A673 (cell line): ENCODE data around the gene IQCM. TPM values are rescaled to one million over a fixed set of nuclear protein-coding genes. Genes with fewer than 3 reads are reported as not detected.

Experiments
- BruUV-seq: library from RNA; stranded (reverse); fragments of 400-500 nt; replicated peaks from 2 replicates; lab custom pipeline; 2021; lab: Mats Ljungman, UMichigan
- CTCF ChIA-PET: fragments of 300-600 bp; sonication (Branson Sonifier 250); formaldehyde crosslinking; loops from one replicate; lab custom pipeline; 2022; ENCODE audit warnings: antibody characterized with exemption; lab: Charles Lee
- POLR2A ChIA-PET: fragments of 300-600 bp; sonication (Branson Sonifier 250); formaldehyde crosslinking; loops from one replicate; lab custom pipeline; 2022; ENCODE audit warnings: antibody characterized with exemption; ENCODE audit not compliant: low non-redundant PET; lab: Charles Lee
- DNase-seq: peaks from one replicate; pipeline ENCODE4 v3.0.0-alpha.2; 2015; ENCODE audit warnings: low spot score
- H3K27ac ChIP-seq: fragments of 200-600 bp; sonication (generic); 2 replicates; pipeline ENCODE4 v1.5.1; 2016; ENCODE audit warnings: mixed run types, low read depth, mild to moderate bottlenecking, mixed read lengths, antibody characterized with exemption, low read length; ENCODE audit not compliant: poor library complexity, severe bottlenecking
- H3K27me3 ChIP-seq: fragments of 200-600 bp; sonication (generic); replicated peaks from 2 replicates; pipeline ENCODE4 v1.6.1; 2017; ENCODE audit warnings: mixed run types, low read depth, mild to moderate bottlenecking, mixed read lengths, antibody characterized with exemption, low read length; ENCODE audit not compliant: insufficient read depth, poor library complexity
- H3K36me3 ChIP-seq: fragments of 200-600 bp; sonication (generic); 2 replicates; pipeline ENCODE4 v1.6.1; 2016; ENCODE audit warnings: mixed run types, mild to moderate bottlenecking, mixed read lengths, antibody characterized with exemption, low read length; ENCODE audit not compliant: insufficient read depth, poor library complexity, severe bottlenecking
- H3K4me1 ChIP-seq: fragments of 200-600 bp; sonication (generic); 2 replicates; pipeline ENCODE4 v1.6.1; 2017; ENCODE audit warnings: mixed run types, mild to moderate bottlenecking, mixed read lengths, antibody characterized with exemption, low read length; ENCODE audit not compliant: insufficient read depth, poor library complexity, severe bottlenecking
- H3K4me3 ChIP-seq: fragments of 200-600 bp; sonication (generic); 2 replicates; pipeline ENCODE4 v1.5.1; 2016; ENCODE audit warnings: low read depth, mixed run types, mild to moderate bottlenecking, mixed read lengths, low read length; ENCODE audit not compliant: poor library complexity, severe bottlenecking
- H3K9me3 ChIP-seq: fragments of 200-600 bp; sonication (generic); 2 replicates; pipeline ENCODE4 v1.6.1; 2016; ENCODE audit warnings: mixed run types, low read depth, mild to moderate bottlenecking, mixed read lengths, antibody characterized with exemption, low read length; ENCODE audit not compliant: poor library complexity, severe bottlenecking
- CTCF ChIP-seq: fragments of 300-800, 200-600 bp; sonication (generic); conservative IDR thresholded peaks from 2 replicates; pipeline ENCODE4 v1.5.1; 2017; ENCODE audit warnings: low read depth, mild to moderate bottlenecking, antibody characterized with exemption, low read length, moderate library complexity, mixed read lengths
- EZH2 ChIP-seq: fragments of 200-600 bp; sonication (generic); IDR thresholded peaks from 2 replicates; pipeline ENCODE4 v1.6.1; 2017; ENCODE audit warnings: borderline replicate concordance, low read depth, mild to moderate bottlenecking, mixed read lengths, antibody characterized with exemption, low read length; ENCODE audit not compliant: poor library complexity, severe bottlenecking
- intact Hi-C: fragments of 100-400 bp; cut with micrococcal nuclease; formaldehyde crosslinking; loops from one replicate; pipeline ENCODE4 v1.10.0; 2022; ENCODE audit not compliant: unreplicated experiment
- total RNA-seq: library from RNA; stranded (reverse); gene quantifications from 2 replicates; pipeline ENCODE4 v1.2.3, GENCODE V29; 2021

IQCM gene
- total RNA-seq, 1 experiment from 2014 or later = not detected

GRCh38 chr4:149752729-149753128 is 62.9 kb downstream of the IQCM start:
- no peak overlapping the region for H3K27ac ChIP-seq
- BruUV-seq = no TSS peak
- H3K9me3 ChIP-seq = no peaks in the 10 kb centered on the region
- H3K27me3 ChIP-seq = no peaks in the 10 kb centered on the region
- DNase-seq = no peak
- H3K4me3 ChIP-seq = no peak overlapping the region
- ChIA-PET CTCF (no interaction called here), POLR2A (no interaction called here)
- no peaks in the 10 kb centered on the region for H3K36me3 ChIP-seq
- H3K4me1 ChIP-seq = peaks cover 5% of the 10 kb centered on the region
- intact Hi-C loops = no loop called here
- no peak for TF ChIP-seq EZH2
- no peak for TF ChIP-seq CTCF

- no peak overlapping the region for H3K27ac ChIP-seq
- intact Hi-C loops = no loop called here
- H3K4me3 ChIP-seq = no peak overlapping the region
- TF ChIP-seq CTCF = no peak
- no peak for TF ChIP-seq EZH2
- no peak for DNase-seq
- no peaks in the 10 kb centered on the region for H3K27me3 ChIP-seq
- H3K9me3 ChIP-seq = no peaks in the 10 kb centered on the region
- H3K4me1 ChIP-seq = peaks cover 18% of the 10 kb centered on the region
- H3K36me3 ChIP-seq = no peaks in the 10 kb centered on the region
- BruUV-seq = no TSS peak
- ChIA-PET POLR2A (no interaction called here), CTCF (no interaction called here)
Measured at GRCh38 chr4:149751174-149751573, 64.5 kb downstream of the IQCM start.

- no peak overlapping the region for H3K27ac ChIP-seq
- H3K4me1 ChIP-seq = peaks cover 23% of the 10 kb centered on the region
- no TSS peak for BruUV-seq
- no peaks in the 10 kb centered on the region for H3K27me3 ChIP-seq
- DNase-seq = no peak
- ChIA-PET CTCF (no interaction called here), POLR2A (no interaction called here)
- no peaks in the 10 kb centered on the region for H3K36me3 ChIP-seq
- TF ChIP-seq EZH2 (no peak), CTCF (no peak)
- H3K9me3 ChIP-seq = no peaks in the 10 kb centered on the region
- intact Hi-C loops = loop anchor here (10.0 kb wide), 1 partner anchor 375 kb away; no protein-coding TSS in a partner anchor
- H3K4me3 ChIP-seq = no peak overlapping the region
Measured at GRCh38 chr4:149749784-149750183, 65.9 kb downstream of the IQCM start.
